ENCODE results near the gene TRAPPC10. TPM values are rescaled to one million over a fixed set of nuclear protein-coding genes. Genes with fewer than 3 reads are reported as not detected.

Gene TRAPPC10
- total and polyA plus RNA-seq, 2 of the 8 experiments (the other 6 are each of a cell fraction or from before 2014, with no cell fraction given), result 18.5 to 29.8 TPM

DNA sequence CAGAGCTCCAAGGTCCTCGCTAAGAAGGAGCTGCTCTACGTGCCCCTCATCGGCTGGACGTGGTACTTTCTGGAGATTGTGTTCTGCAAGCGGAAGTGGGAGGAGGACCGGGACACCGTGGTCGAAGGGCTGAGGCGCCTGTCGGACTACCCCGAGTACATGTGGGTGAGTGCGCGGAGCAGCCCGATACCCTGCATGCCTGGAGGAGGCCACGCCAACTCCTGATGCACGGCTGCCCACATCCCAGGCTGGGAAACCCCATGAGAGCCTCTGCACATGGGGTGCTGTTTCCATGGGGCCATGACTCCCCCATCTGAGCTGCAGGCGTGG is 43.0 kb upstream of the TRAPPC10 start:
- no peak overlapping the region; the same call in 1 of the 2 replicates for H4K8ac ChIP-seq (ENCODE audit: extremely low read depth, insufficient read depth, low read length)
- H3K23me2 ChIP-seq (ENCODE audit: low read depth, low read length), result no peaks in the 10 kb centered on the region; the same call in 1 of the 2 replicates
- DNase-seq (ENCODE audit: low read depth in 1 of 2, low spot score in 2 of 2) (no peak), FAIRE-seq (no peak)
- ChIA-PET POLR2A (ENCODE audit: partially characterized antibody) (no interaction called here), CTCF (ENCODE audit: partially characterized antibody) (interaction anchor here (1.2 to 2.6 kb wide), 3 partner anchors 9 to 30 kb away, joined by 3 to 16 read pairs (median 3); no protein-coding TSS in a partner anchor)
- no peaks in the 10 kb centered on the region for H3K9me3 ChIP-seq (ENCODE audit: insufficient read depth in 2 of 2, low read depth in 1 of 2, low read length in 1 of 2)
- H2AK5ac ChIP-seq (ENCODE audit: low read depth, low read length), result no peak overlapping the region
- no peak overlapping the region for H3K56ac ChIP-seq (replicated peaks; ENCODE audit: insufficient read length, low read depth, low read length)
- no peak overlapping the region; the same call in 1 of the 2 replicates for H3K27ac ChIP-seq (ENCODE audit: low read depth, low read length)
- H2BK5ac ChIP-seq (ENCODE audit: low read depth, low read length), result no peak overlapping the region
- H3K79me2 ChIP-seq (ENCODE audit: control insufficient read depth in 1 of 2, insufficient read depth in 2 of 2, low read length in 2 of 2), result no peaks in the 10 kb centered on the region
- no peaks in the 10 kb centered on the region for H3K36me3 ChIP-seq (ENCODE audit: control insufficient read depth in 2 of 4, insufficient read depth in 4 of 4, low read length in 3 of 4)
- H3K79me1 ChIP-seq (ENCODE audit: low read depth, low read length), result no peaks in the 10 kb centered on the region
- H3K27me3 ChIP-seq (replicated peaks in 1 of 4; ENCODE audit: control insufficient read depth in 3 of 4, extremely low read depth in 1 of 4, insufficient read depth in 3 of 4, low read length in 3 of 4), result no peaks in the 10 kb centered on the region
- no peak overlapping the region for H3K4ac ChIP-seq (replicated peaks; ENCODE audit: insufficient read length, low read depth, low read length)
- H2BK15ac ChIP-seq (ENCODE audit: low read length), result no peak overlapping the region
- H3K4me1 ChIP-seq (replicated peaks in 1 of 4; ENCODE audit: control insufficient read depth in 3 of 4, insufficient read depth in 4 of 4, low read length in 3 of 4), result no peaks in the 10 kb centered on the region
- no peak overlapping the region for H2BK120ac ChIP-seq (replicated peaks; ENCODE audit: low read depth, low read length)
- H2BK20ac ChIP-seq (ENCODE audit: low read length), result no peak overlapping the region
- H3K4me3 ChIP-seq (ENCODE audit: extremely low read depth in 1 of 4, insufficient read depth in 2 of 4, low read depth in 3 of 4, low read length in 4 of 4), result no peak overlapping the region
- no peak overlapping the region for H3K14ac ChIP-seq (ENCODE audit: insufficient read length)
- TF ChIP-seq HDAC6 (IDR thresholded peaks at IDR 0.05; ENCODE audit: low read depth, low read length) (no peak), POU5F1 (IDR thresholded peaks at IDR 0.05; ENCODE audit: low read depth, low read length) (no peak), EZH2 (IDR thresholded peaks at IDR 0.05; ENCODE audit: low read depth, low read length, severe bottlenecking) (no peak), SIX5 (IDR thresholded peaks at IDR 0.05; ENCODE audit: low read depth, low read length) (no peak), CHD2 (IDR thresholded peaks at IDR 0.05; ENCODE audit: low read length) (no peak), JUND (IDR thresholded peaks at IDR 0.05; ENCODE audit: low read length) (no peak)
- H3K18ac ChIP-seq (ENCODE audit: extremely low read depth, low read length), result no peak overlapping the region
- no peak overlapping the region for H3K9ac ChIP-seq (replicated peaks in 1 of 4; ENCODE audit: extremely low read depth in 1 of 4, low read depth in 3 of 4, low read length in 3 of 4)
- no peak overlapping the region for H4K5ac ChIP-seq (ENCODE audit: insufficient read length, low read depth, low read length)
- H3K4me2 ChIP-seq (ENCODE audit: insufficient read depth in 1 of 2, low read depth in 2 of 2, low read length in 2 of 2), result no peak overlapping the region
- no peaks in the 10 kb centered on the region for H4K20me1 ChIP-seq (replicated peaks in 1 of 2; ENCODE audit: control insufficient read depth in 1 of 2, insufficient read depth in 2 of 2, low read length in 2 of 2)
- H3K23ac ChIP-seq (ENCODE audit: insufficient read length), result no peak overlapping the region
- WGBS, 2 experiments (ENCODE audit: extremely low coverage in 1 of 2, insufficient coverage in 1 of 2, insufficient read length in 1 of 2, insufficient replicate concordance in 2 of 2, low coverage in 1 of 2, low lambda C conversion rate in 2 of 2, missing lambda C conversion rate in 1 of 2), result 90% methylated on average over 17 of the region's 17 CpGs; no CpG with 5 or more reads in 1 of the 2 experiments
- H2BK12ac ChIP-seq (ENCODE audit: low read depth, low read length), result no peak overlapping the region
- no peak overlapping the region for H4K91ac ChIP-seq (replicated peaks; ENCODE audit: insufficient read length, low read length)
- H2AFZ ChIP-seq (ENCODE audit: low read length), result no peak overlapping the region
